GM23338 (cell line): ENCODE measurements around the gene GPR42. TPM values are rescaled to one million over a fixed set of nuclear protein-coding genes. Genes with fewer than 3 reads are reported as not detected.

Experiments
- ATAC-seq: fragments of 200-7000 bp; cut with Tn5 transposase; 3 replicates; pipeline ENCODE4 v1.9.1; 2020
- DNase-seq: peaks from one replicate; pipeline ENCODE4 v3.0.0-alpha.2; 2015; ENCODE audit warnings: low spot score
- H2AFZ ChIP-seq: fragments of 200-600 bp; sonication (generic); 2 replicates; pipeline ENCODE4 v1.8.0; 2016; ENCODE audit warnings: antibody characterized with exemption, mild to moderate bottlenecking, moderate library complexity
- H3F3A ChIP-seq: fragments of 200-600 bp; sonication (generic); replicated peaks from 2 replicates; pipeline ENCODE4 v1.8.0; 2017; ENCODE audit warnings: antibody characterized with exemption, mixed run types, low read depth
- H3K27ac ChIP-seq: fragments of 200-600 bp; sonication (generic); 2 replicates; pipeline ENCODE4 v1.6.1; 2016; ENCODE audit warnings: low read depth
- H3K27me3 ChIP-seq: fragments of 200-600 bp; sonication (generic); 2 replicates; pipeline ENCODE4 v1.8.0; 2016; ENCODE audit warnings: mild to moderate bottlenecking, mixed run types, moderate library complexity; ENCODE audit not compliant: insufficient read depth
- H3K36me3 ChIP-seq: fragments of 200-600 bp; sonication (generic); 2 replicates; pipeline ENCODE4 v1.8.0; 2016; ENCODE audit warnings: mild to moderate bottlenecking; ENCODE audit not compliant: insufficient read depth
- H3K4me1 ChIP-seq: fragments of 200-600 bp; sonication (generic); 2 replicates; pipeline ENCODE4 v1.8.0; 2016; ENCODE audit warnings: mild to moderate bottlenecking, moderate library complexity; ENCODE audit not compliant: insufficient read depth
- H3K4me2 ChIP-seq: fragments of 200-600 bp; sonication (generic); 2 replicates; pipeline ENCODE4 v1.7.1; 2017; ENCODE audit warnings: mixed run types
- H3K4me3 ChIP-seq: fragments of 200-600 bp; sonication (generic); 2 replicates; pipeline ENCODE4 v1.6.1; 2016; ENCODE audit warnings: mixed run types
- H3K79me2 ChIP-seq: fragments of 200-600 bp; sonication (generic); replicated peaks from 2 replicates; pipeline ENCODE4 v1.8.0; 2017; ENCODE audit warnings: mild to moderate bottlenecking; ENCODE audit not compliant: insufficient read depth
- H3K9me2 ChIP-seq: fragments of 200-600 bp; sonication (generic); 2 replicates; pipeline ENCODE4 v1.8.0; 2017; ENCODE audit not compliant: insufficient read depth
- H4K20me1 ChIP-seq: fragments of 200-600 bp; sonication (generic); replicated peaks from 2 replicates; pipeline ENCODE4 v1.8.0; 2017; ENCODE audit warnings: mild to moderate bottlenecking; ENCODE audit not compliant: insufficient read depth
- H3K27ac Mint-ChIP-seq: 2 replicates; pipeline ENCODE4 v1.8.0; 2020; ENCODE audit warnings: inconsistent platforms, mild to moderate bottlenecking, moderate library complexity, mixed read lengths
- H3K27me3 Mint-ChIP-seq: 3 replicates; pipeline ENCODE4 v1.8.0; 2022; ENCODE audit warnings: low read depth, mild to moderate bottlenecking, moderate library complexity, mixed read lengths, inconsistent platforms; ENCODE audit not compliant: insufficient read depth, poor library complexity
- H3K36me3 Mint-ChIP-seq: 3 replicates; pipeline ENCODE4 v1.8.0; 2021; ENCODE audit warnings: low read depth, mild to moderate bottlenecking, inconsistent platforms, moderate library complexity, mixed read lengths
- H3K4me1 Mint-ChIP-seq: 3 replicates; pipeline ENCODE4 v1.8.0; 2020; ENCODE audit warnings: mild to moderate bottlenecking, inconsistent platforms, mixed read lengths
- H3K4me3 Mint-ChIP-seq: 3 replicates; pipeline ENCODE4 v1.8.0; 2021; ENCODE audit warnings: moderate library complexity, mild to moderate bottlenecking, inconsistent platforms, mixed read lengths
- H3K9me3 Mint-ChIP-seq: 3 replicates; pipeline ENCODE4 v1.8.0; 2020; ENCODE audit warnings: moderate library complexity, mild to moderate bottlenecking, inconsistent platforms, mixed read lengths
- CREB1 ChIP-seq: fragments of 250-450 bp; sonication (Bioruptor Pico); IDR thresholded peaks from 2 replicates; pipeline ENCODE4 v1.5.0; 2020; ENCODE audit warnings: low read depth, mild to moderate bottlenecking, moderate library complexity
- ETS1 ChIP-seq: IDR thresholded peaks from 2 replicates; pipeline ENCODE4 v1.6.1; 2016; ENCODE audit warnings: antibody characterized with exemption
- EZH2 ChIP-seq: fragments of 200-600 bp; sonication (generic); IDR thresholded peaks from one replicate; pipeline ENCODE4 v1.8.0; 2017; ENCODE audit warnings: antibody characterized with exemption, mild to moderate bottlenecking, low read depth; ENCODE audit not compliant: unreplicated experiment
- EZH2phosphoT487 ChIP-seq: fragments of 200-600 bp; sonication (generic); IDR thresholded peaks from one replicate; pipeline ENCODE4 v1.8.1; 2018; ENCODE audit warnings: antibody characterized with exemption; ENCODE audit not compliant: unreplicated experiment
- JUNB ChIP-seq: IDR thresholded peaks from one replicate; pipeline ENCODE4 v1.6.1; 2016; ENCODE audit warnings: antibody characterized with exemption; ENCODE audit not compliant: unreplicated experiment
- POLR2AphosphoS5 ChIP-seq: IDR thresholded peaks from 2 replicates; pipeline ENCODE4 v1.6.1; 2016; ENCODE audit warnings: antibody characterized with exemption, low read depth
- REST ChIP-seq: IDR thresholded peaks from one replicate; pipeline ENCODE4 v1.6.1; 2018; ENCODE audit warnings: antibody characterized with exemption; ENCODE audit not compliant: unreplicated experiment
- STAT1 ChIP-seq: IDR thresholded peaks from one replicate; pipeline ENCODE4 v1.6.1; 2016; ENCODE audit warnings: antibody characterized with exemption; ENCODE audit not compliant: unreplicated experiment
- ZNF331 ChIP-seq: fragments of 250-450 bp; sonication (Bioruptor Pico); IDR thresholded peaks from 2 replicates; pipeline ENCODE4 v1.5.0; 2020; ENCODE audit warnings: low read depth, mild to moderate bottlenecking, moderate library complexity
- ZNF462 ChIP-seq: fragments of 250-450 bp; sonication (Bioruptor Pico); IDR thresholded peaks from 2 replicates; pipeline ENCODE4 v1.5.0; 2020; ENCODE audit warnings: mild to moderate bottlenecking, moderate library complexity
- polyA plus RNA-seq: library from polyadenylated mRNA; unstranded; fragments of >200 nt; fragmentation: Nextera tagmentation; extraction: Ambion mirVana; gene quantifications from 2 replicates; pipeline ENCODE4 v1.2.1, GENCODE V29; 2016
- total RNA-seq: library from RNA; depleted of rRNA; stranded (reverse); fragments of >200 nt; shearing (Covaris generic); gene quantifications from 2 replicates; pipeline ENCODE4 v1.2.3, GENCODE V29; 2014

GPR42 gene
- total and polyA plus RNA-seq, 2 experiments from 2014 or later: not detected

GRCh38 chr19:35330475-35330874 is 40.4 kb upstream of the GPR42 start (continued):
- no peak for TF ChIP-seq ZNF462 (CRISPR knock-in tag)
- no peak for TF ChIP-seq ZNF331
- TF ChIP-seq REST: no peak

GRCh38 chr19:35331551-35332214 is 39.2 kb upstream of the GPR42 start:
- no peak overlapping the region for H3K4me2 ChIP-seq
- H4K20me1 ChIP-seq: no peaks in the 10 kb centered on the region
- no peak overlapping the region for H2AFZ ChIP-seq
- H3K36me3 Mint-ChIP-seq: no peaks in the 10 kb centered on the region
- H3K27ac Mint-ChIP-seq: no peak overlapping the region
- no peak for ATAC-seq
- no peak overlapping the region for H3K4me3 ChIP-seq
- peaks cover 7% of the 10 kb centered on the region for H3K4me1 Mint-ChIP-seq
- H3K27me3 ChIP-seq: no peaks in the 10 kb centered on the region
- H3K27ac ChIP-seq: no peak overlapping the region
- no peak overlapping the region for H3K4me3 Mint-ChIP-seq
- H3K36me3 ChIP-seq: no peaks in the 10 kb centered on the region
- no peaks in the 10 kb centered on the region for H3K79me2 ChIP-seq
- H3K9me2 ChIP-seq: no peaks in the 10 kb centered on the region
- peaks cover 5% of the 10 kb centered on the region for H3K27me3 Mint-ChIP-seq
- DNase-seq: no peak
- H3K9me3 Mint-ChIP-seq: no peaks in the 10 kb centered on the region; the same call in 2 of the 3 replicates
- H3F3A ChIP-seq: no peaks in the 10 kb centered on the region
- no peaks in the 10 kb centered on the region for H3K4me1 ChIP-seq
- TF ChIP-seq ETS1: no peak
- no peak for TF ChIP-seq ZNF331
- no peak for TF ChIP-seq POLR2AphosphoS5
- no peak for TF ChIP-seq REST
- no peak for TF ChIP-seq STAT1
- no peak for TF ChIP-seq JUNB
- no peak for TF ChIP-seq CREB1
- TF ChIP-seq EZH2: no peak
- TF ChIP-seq EZH2phosphoT487: no peak
